Measurements from ENCODE around the gene ZBTB12. TPM values are rescaled to one million over a fixed set of nuclear protein-coding genes. Genes with fewer than 3 reads are reported as not detected.
A peak's percentile ranks its signal among the peaks of the same experiment; 100 is the strongest.
"Not testable (repeated sequence)": the region's sequence is repeated elsewhere in the genome, so short reads cannot be mapped to it uniquely, and the experiment has no call there.

Gene ZBTB12
- total RNA-seq, 1 experiment from 2014 or later, result 12.6 TPM

DNA sequence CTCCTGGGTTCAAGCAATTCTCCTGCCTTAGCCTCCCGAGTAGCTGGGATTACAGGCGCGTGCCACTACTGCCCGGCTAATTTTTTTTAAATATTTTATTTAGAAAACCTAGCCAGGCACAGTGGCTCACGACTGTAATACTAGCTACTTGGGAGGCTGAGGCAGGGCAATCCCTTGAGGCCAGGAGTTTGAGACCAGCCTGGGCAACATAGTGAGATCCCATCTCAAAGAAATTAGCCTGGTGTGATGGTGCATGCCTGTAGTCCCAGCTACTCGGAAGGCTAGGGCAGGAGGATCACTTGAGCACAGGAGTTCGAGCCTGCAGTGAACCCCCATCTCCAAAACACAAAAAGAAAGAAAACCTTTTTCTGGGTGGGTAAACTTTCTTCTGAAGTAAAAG lies 25.5 kb downstream of the ZBTB12 start:
- no peak for DNase-seq (ENCODE audit: low spot score)

- DNase-seq (ENCODE audit: low spot score), result no peak
Observed at GRCh38 chr6:31875877-31876276, 26.0 kb downstream of the ZBTB12 start.

DNA sequence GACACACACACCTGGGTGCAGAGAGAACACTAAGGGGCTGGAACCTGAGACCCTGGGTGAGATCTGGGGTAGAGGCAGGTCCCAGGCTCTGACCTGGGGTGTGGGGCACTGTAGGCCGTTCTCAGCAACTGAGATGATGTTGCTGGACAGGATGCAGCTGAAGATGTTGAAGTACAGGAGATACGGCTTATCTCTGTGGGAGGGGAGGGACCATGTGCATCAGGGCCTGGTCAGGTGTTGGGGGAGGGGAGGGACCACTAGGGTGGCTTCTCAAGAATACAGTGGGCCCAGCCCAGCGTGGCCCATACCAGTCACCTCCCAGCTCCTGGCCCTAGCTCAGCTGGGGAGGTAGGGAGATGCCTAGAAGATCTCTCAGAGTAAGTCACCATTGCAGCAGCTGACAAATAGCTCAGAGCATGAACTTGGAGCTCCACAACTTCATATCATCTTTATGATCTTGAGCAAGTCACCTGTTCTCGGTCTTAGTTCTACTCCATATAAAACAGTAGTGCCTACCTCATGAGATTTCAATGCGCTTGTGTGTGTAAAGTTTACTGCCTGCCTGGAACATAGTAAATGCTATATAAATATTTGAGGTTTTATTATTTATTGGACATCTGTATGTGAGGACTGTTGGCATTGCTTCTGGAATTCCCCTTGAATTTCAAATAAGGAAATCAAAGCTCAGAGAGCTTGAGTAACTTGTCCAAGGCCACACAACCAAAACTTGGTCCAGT lies 26.9 kb downstream of the ZBTB12 start:
- DNase-seq (ENCODE audit: low spot score), result no peak

DNA sequence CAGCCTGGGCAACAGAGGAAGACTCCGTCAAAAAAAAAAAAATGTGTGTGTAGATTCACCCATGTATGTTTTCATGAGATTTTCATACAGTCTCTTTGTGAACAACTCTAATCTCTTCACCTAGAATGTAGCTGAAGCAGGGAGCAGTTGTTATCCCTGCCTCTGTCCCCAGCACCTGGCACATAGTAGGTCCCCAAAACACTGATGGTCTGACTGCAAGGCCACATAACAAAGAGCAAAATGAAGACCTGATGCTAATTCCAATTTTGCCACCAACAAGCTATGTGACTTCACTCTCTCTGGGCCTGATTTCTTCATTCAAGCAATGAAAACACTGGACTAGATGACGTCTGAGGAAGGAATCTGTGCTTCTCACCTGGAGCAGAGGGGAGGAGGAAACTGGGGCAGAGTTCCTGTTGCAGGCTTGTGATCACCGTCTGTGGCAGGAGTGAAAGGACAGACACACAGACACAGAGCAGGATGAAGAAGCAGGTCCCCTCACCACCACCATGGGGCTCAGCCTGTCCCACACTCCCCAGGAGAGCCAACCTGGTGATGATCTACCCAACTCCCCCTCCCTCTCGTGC lies 27.7 kb downstream of the ZBTB12 start:
- no peak for DNase-seq (ENCODE audit: low spot score)

- no peak for DNase-seq (ENCODE audit: low spot score)
Observed at GRCh38 chr6:31871046-31871659, 30.7 kb downstream of the ZBTB12 start.

DNA sequence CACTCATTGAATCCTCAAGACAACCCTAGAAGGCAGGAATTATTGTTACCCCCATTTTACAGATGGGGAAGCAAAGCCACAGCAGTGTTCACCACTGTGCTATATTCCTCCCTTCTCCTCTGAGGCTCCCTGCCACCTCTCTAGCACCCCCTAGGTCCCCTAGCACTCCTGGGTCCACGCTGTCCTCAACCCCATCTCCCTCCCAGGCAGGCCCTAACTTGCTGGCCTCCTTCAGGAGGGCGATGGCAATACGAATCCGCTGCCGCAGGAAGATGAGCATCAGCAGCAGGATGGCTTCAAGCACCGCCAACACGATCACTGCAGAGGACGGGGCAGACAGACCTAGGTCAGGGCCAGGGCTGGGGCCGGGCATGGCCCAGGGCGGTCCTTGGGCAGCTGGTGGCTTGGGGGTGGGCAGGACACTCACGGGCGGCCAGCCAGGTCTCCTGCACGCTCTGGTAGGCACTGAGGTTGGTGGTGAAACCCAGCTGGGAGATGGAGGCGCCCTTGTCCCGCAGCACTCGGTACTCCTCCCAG lies 31.4 kb downstream of the ZBTB12 start:
- DNase-seq (ENCODE audit: low spot score), result no peak

DNA sequence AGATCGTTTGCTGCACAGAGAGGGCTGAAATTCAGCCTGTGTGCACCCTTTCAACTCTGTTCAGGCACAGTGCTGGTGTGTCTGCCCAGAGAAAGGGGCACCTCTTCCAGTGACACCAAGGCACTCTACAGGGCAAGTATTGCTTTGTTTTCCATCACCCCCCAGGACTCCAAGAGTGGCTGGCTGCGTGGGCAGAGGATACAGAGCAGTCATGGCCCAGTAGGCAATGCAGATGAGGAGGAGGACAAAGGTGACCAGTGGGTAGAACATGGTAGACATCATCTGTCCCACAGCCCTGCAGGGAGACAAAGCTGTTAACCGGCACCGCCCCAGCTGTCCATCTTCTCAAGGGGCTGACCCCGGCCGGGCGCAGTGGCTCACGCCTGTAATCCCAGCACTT lies 32.5 kb downstream of the ZBTB12 start:
- no peak for DNase-seq (ENCODE audit: low spot score)

DNA sequence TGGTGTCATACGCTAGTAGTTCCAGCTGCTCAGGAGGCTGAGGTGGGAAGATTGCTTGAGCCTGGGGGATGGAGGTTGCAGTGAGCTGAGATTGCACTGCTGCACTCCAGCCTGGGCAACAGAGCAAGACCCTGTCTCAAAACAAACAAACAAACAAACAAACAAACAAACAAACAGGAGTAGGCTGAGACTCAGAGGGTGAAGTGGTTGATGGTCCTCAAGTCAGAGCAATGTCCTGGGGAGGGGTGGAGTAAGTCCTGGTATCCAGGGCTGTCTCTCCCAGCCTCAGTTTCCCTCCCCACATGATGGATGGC lies 33.3 kb downstream of the ZBTB12 start:
- DNase-seq (ENCODE audit: low spot score), result not testable (repeated sequence)

DNA sequence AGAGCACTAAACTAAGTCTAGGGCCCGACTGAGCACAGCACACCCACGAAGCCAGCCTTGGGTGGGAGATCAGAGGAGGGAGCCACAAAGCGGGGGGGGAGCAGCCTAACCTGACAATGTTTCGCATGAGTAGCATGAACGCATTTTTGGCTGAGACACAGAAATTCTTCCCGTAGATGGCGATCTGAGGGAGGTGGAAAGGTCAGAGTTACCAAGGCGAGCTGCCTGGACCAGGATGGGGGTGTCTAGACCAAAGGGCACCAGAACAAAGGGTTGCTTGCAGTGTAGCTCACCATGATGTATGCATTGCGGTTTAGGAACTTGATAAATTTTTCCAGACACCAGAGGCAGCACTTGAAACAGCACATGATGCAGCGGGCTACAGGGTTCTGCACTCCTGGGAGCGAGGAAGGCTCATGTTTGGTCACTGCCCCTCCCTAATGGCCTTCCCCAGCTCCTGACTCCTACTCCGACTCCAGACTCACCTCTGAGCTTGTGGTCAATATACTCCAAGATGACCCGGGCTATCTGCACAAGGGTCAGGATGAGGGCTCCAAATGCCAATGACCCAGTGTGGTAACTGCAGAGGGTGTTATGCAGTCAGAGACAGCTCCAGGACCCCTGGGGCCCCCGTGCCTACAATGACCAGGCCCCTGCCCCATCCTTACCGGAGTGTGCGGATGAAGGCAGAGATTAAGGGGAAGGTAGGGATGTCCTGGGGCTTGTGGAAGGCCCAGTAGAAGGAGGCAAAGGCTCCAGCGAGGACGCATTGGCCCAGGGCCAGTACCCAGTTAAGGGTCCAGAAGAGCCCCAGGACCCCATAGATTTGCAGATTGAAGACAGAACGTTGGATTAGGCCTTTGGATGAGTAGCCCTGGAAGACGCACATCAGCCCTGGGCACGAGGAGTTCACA lies 36.4 kb downstream of the ZBTB12 start:
- DNase-seq (ENCODE audit: low spot score), result no peak

- no peak for DNase-seq (ENCODE audit: low spot score)
Observed at GRCh38 chr6:31864818-31865204, 37.1 kb downstream of the ZBTB12 start.

GRCh38 chr6:31864123-31864562 lies 37.7 kb downstream of the ZBTB12 start:
- not testable (repeated sequence) for DNase-seq (ENCODE audit: low spot score)

- peak; percentile 99 for DNase-seq (ENCODE audit: low spot score)
Observed at GRCh38 chr6:31862344-31863235, 39.3 kb downstream of the ZBTB12 start, which contains the start of gene NEU1. TSS of gene NEU1 (minus strand) at chr6:31862821. CDS start at chr6:31862776, 45 bp downstream.

DNA sequence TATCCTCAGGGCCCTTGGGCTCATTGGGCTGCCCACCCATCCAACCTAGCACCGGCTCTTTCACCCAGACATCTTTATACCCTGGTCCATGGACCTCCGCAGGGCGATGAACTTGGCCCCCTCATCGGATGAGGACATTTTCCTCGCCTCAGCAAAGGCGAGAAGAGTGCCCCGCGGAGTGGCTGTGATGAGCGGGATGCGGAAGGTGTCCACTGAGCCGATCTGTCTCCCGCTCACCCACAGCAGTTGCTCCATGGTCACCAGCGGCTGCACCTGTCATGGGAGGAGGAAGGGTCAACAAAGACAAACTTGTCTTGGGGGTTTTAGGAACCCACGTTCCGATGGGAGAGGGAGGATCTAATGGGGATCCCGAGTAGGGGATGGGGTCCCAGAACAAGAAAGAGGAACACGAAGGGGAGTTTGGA lies 40.0 kb downstream of the ZBTB12 start:
- DNase-seq (ENCODE audit: low spot score), result no peak

DNA sequence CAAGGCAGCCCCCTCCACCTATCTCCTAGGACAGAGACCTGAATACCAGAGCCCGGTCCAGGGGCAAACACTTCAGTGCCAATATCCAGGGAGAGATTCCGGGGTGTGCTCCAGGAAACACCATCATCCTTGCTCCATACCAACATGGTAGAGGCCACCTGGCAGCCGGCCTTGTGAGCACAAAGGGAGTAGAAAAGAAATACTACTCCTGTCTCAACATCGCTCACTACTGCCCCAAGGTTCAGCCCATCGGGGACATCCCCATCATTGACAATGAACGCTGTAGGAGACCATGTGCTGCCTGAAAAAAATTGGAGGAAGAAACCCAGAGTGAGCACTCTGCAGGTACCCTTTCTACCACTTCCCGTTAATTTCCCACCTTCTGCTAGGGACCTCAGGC lies 40.7 kb downstream of the ZBTB12 start:
- no peak for DNase-seq (ENCODE audit: low spot score)

DNA sequence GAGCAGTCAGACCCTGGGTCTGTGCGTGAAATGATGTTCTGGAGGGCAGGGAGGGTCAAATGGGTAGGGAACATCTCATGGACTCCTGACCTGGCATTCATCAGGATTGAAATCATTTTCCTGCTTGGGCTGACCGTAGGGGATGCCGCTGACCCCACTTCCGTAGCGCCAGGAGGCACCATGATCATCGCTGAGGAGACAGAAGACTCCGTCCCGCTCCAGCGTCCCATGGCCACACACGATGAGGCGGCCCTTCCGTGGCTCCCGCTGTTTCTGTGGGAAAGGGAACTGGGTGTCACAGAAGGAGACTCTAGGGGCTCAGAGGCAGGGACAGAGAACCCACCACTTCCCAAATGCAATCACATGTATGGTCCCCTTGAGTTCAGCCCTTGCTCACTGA lies 41.5 kb downstream of the ZBTB12 start:
- no peak for DNase-seq (ENCODE audit: low spot score)

GRCh38 chr6:31859923-31860322 lies 42.0 kb downstream of the ZBTB12 start:
- DNase-seq (ENCODE audit: low spot score), result no peak

- no peak for DNase-seq (ENCODE audit: low spot score)
Observed at GRCh38 chr6:31858707-31859106, 43.2 kb downstream of the ZBTB12 start.

DNA sequence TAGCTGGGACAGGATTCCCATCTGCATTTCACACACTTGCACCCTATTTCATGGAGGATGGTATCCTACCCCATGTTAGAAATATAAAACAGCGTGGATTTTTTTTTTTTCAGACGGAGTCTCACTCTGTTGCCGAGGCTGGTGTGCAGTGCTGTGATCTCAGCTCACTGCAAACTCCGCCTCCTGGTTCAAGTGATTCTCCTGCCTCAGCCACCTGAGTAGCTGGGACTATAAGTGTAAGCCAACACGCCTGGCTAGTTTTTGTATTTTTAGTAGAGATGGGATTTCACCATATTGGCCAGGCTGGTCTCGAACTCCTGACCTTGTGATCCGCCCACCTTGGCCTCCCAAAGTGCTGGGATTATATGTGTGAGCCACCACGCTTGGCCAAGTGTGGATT lies 44.1 kb downstream of the ZBTB12 start:
- DNase-seq (ENCODE audit: low spot score), result not testable (repeated sequence)

- DNase-seq (ENCODE audit: low spot score), result not testable (repeated sequence)
Observed at GRCh38 chr6:31851980-31852718, 49.7 kb downstream of the ZBTB12 start.

DNA sequence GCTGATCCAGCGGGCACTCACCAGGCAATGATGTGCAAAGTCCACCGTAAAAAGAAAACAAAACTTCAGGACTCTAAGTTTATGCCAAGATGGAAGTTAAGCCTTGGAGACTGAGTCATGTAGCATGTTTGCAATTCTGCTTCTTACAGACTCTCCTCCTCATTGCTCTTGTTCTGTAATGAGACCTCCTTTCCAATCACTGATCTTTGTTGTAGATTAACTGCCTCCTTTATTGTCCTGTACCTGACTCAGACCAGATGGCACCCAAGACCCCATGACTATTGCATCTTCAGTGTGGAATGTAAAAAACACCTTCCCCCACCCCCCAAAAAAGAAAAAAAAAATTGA lies 50.4 kb downstream of the ZBTB12 start:
- no peak for DNase-seq (ENCODE audit: low spot score)
